ENCODE measurements around the gene FAM241A. TPM values are rescaled to one million over a fixed set of nuclear protein-coding genes. Genes with fewer than 3 reads are reported as not detected.
A peak's percentile ranks its signal among the peaks of the same experiment; 100 is the strongest.

The FAM241A gene
- total RNA-seq, 2 donors from 2014 or later = 2.0 to 2.6 TPM

DNA sequence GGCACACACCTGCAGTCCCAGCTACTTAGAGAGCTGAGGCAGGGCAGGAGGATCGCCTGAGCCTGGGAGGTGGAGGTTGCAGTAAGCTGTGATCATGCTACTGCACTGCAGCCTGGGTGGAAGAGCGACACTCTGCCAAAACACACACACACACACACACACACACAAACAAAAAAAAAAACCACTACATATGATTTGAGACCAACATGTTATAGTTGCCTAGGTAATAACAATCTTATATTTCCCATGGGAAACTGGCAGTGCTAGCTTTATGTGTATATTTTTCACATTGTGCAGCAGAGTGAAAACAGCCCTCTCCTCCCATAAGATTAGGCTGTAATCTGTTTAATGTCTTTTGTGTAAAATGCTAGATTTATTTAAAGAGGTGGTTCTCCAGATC, 3.1 kb upstream of the FAM241A start:
- intact Hi-C loops (cut with DNase I) = no loop called here
- 88 to 92% methylated on average over 2 of the region's 2 CpGs for WGBS, 2 donors
- ATAC-seq = no peak
- DNase-seq = no peak
- Histone ChIP-seq H3K4me1 (peaks cover 7% of the 10 kb centered on the region), H3K27me3 (no peaks in the 10 kb centered on the region), H3K27ac (no peak overlapping the region), H3K9me3 (no peaks in the 10 kb centered on the region), H3K36me3 (replicated peaks in 1 of 2; ENCODE audit: insufficient read depth in 1 of 2, low read depth in 2 of 2) (no peaks in the 10 kb centered on the region), H3K4me3 (no peak overlapping the region)
- no peak for TF ChIP-seq POLR2A (IDR thresholded peaks at IDR 0.05)
- TF ChIP-seq CTCF (IDR thresholded peaks at IDR 0.05) = no peak

- H3K4me3 ChIP-seq = no peak overlapping the region
- H3K27ac ChIP-seq = no peak overlapping the region
- H3K4me1 ChIP-seq = peaks cover 7% of the 10 kb centered on the region
- no peak for ATAC-seq
- 89 to 93% methylated on average over 3 of the region's 3 CpGs for WGBS, 2 donors
- no peaks in the 10 kb centered on the region for H3K36me3 ChIP-seq (replicated peaks in 1 of 2; ENCODE audit: insufficient read depth in 1 of 2, low read depth in 2 of 2)
- no peak for TF ChIP-seq CTCF (IDR thresholded peaks at IDR 0.05)
- no peak for TF ChIP-seq POLR2A (IDR thresholded peaks at IDR 0.05)
- H3K9me3 ChIP-seq = no peaks in the 10 kb centered on the region
- H3K27me3 ChIP-seq = no peaks in the 10 kb centered on the region
- no peak for DNase-seq
- intact Hi-C loops (cut with DNase I) = no loop called here
Observed at GRCh38 chr4:112143781-112144180, 1.5 kb upstream of the FAM241A start.

DNA sequence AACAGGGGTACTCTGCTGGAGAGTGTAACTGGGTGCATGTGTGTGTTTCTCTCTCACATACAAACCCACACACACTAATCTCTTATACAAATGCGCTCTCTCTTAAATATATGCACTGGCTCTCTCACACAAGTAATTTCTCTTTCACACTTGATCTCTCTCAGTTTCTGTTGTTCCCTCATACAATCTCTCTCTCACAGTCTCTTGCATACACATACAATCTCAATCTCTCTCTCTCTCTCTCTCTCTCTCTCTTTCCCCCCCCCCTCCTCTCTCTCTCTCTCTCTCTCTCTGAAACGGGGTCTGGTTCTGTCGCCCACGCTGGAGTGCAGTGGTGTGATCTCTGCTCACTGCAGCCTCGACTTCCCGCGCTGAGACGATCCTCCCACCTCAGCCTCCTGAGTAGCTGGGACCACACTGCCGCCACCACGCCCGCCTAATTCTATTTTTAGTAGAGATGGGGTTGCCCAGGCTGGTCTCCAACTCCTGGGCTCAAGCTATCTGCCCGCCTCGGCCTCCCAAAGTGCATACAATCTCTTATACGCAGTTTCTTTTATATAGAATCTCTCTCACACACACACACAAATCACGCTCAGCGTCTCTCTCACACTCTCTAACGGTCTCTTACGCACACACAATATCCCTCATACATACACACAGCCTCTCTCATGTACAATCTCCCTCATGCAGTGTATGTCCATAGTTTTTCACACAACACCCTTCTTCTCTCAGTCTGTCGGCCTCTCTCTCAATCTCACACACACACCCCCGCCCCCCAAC, 518 bp upstream of the FAM241A start:
- H3K4me1 ChIP-seq = peaks cover 7% of the 10 kb centered on the region
- intact Hi-C loops (cut with DNase I) = no loop called here
- peak in 1 of 4 donors; percentile 13 for DNase-seq
- no peaks in the 10 kb centered on the region for H3K36me3 ChIP-seq (replicated peaks in 1 of 2; ENCODE audit: insufficient read depth in 1 of 2, low read depth in 2 of 2)
- H3K27ac ChIP-seq = peak overlapping the region in 3 of 4 donors; percentile 84 to 91 (median 89)
- no peaks in the 10 kb centered on the region for H3K27me3 ChIP-seq
- H3K4me3 ChIP-seq = no peak overlapping the region
- no peak for ATAC-seq
- H3K9me3 ChIP-seq = no peaks in the 10 kb centered on the region
- WGBS, 2 donors = 50 to 59% methylated on average over 20 of the region's 20 CpGs
- TF ChIP-seq CTCF (IDR thresholded peaks at IDR 0.05) (no peak), POLR2A (IDR thresholded peaks at IDR 0.05) (no peak)

GRCh38 chr4:112145790-112146501, 692 bp downstream of the FAM241A start:
- intact Hi-C loops (cut with DNase I) = no loop called here
- H3K4me3 ChIP-seq = peak overlapping the region; percentile 74 to 88
- DNase-seq = peak; percentile 39 to 59 (median 40)
- 0 to 3% methylated on average over 15 to 53 of the region's 53 CpGs for WGBS, 2 donors
- no peaks in the 10 kb centered on the region for H3K36me3 ChIP-seq (replicated peaks in 1 of 2; ENCODE audit: insufficient read depth in 1 of 2, low read depth in 2 of 2)
- peak overlapping the region; percentile 53 to 91 (median 86) for H3K27ac ChIP-seq
- peak in 1 of 7 experiments; percentile 26 for TF ChIP-seq CTCF (IDR thresholded peaks at IDR 0.05)
- no peak for TF ChIP-seq POLR2A (IDR thresholded peaks at IDR 0.05)
- H3K4me1 ChIP-seq = peaks cover 7% of the 10 kb centered on the region
- no peaks in the 10 kb centered on the region for H3K9me3 ChIP-seq
- ATAC-seq = peak; percentile 61
- no peaks in the 10 kb centered on the region for H3K27me3 ChIP-seq

Data from body of pancreas (tissue), 4 donors.